Naive thymus-derived CD8-positive, alpha-beta T cell (primary cell): ENCODE data around the gene LENG9. TPM values are rescaled to one million over a fixed set of nuclear protein-coding genes. Genes with fewer than 3 reads are reported as not detected.

Experiments used
- ATAC-seq, 2 donors: fragments of 150-1000 bp; cut with Tn5 transposase in 1 of 2; sonication (Bioruptor Pico), chemical (Tn5 transposase) in 1 of 2; 1 replicate in 1 of 2; 2 replicates in 1 of 2; pipeline ENCODE4 v1.10.0; 2021; ENCODE audit warnings: mild to moderate bottlenecking in 2 of 2, moderate library complexity in 2 of 2
- POLR2A ChIA-PET: fragments of 350-600 bp; sonication (Branson Sonifier 250); formaldehyde crosslinking; loops from one replicate; lab custom pipeline; 2021; ENCODE audit warnings: antibody characterized with exemption; lab: Charles Lee
- DNase-seq, 10 donors: peaks; one replicate each; pipeline versions ENCODE4 v3.0.0 to v3.0.0-alpha.2; 2020 to 2022
- H3K27ac Mint-ChIP-seq, 10 donors: one replicate each; pipeline ENCODE4 v1.8.0; 2020 to 2022; ENCODE audit warnings: mild to moderate bottlenecking in 10 of 10, mixed read lengths in 10 of 10, moderate library complexity in 4 of 10, inconsistent platforms in 1 of 10
- H3K27me3 Mint-ChIP-seq, 5 donors: one replicate each; pipeline ENCODE4 v1.8.0; 2021 to 2022; ENCODE audit warnings: mixed read lengths in 5 of 5
- H3K36me3 Mint-ChIP-seq, 3 donors: one replicate each; pipeline ENCODE4 v1.8.0; 2020 to 2022; ENCODE audit warnings: mixed read lengths in 3 of 3, mild to moderate bottlenecking in 2 of 3, inconsistent platforms in 1 of 3
- H3K4me1 Mint-ChIP-seq, 4 donors: one replicate each; pipeline ENCODE4 v1.8.0; 2021 to 2022; ENCODE audit warnings: mixed read lengths in 4 of 4
- H3K4me3 Mint-ChIP-seq, 10 donors: one replicate each; pipeline ENCODE4 v1.8.0; 2020 to 2022; ENCODE audit warnings: mild to moderate bottlenecking in 10 of 10, mixed read lengths in 10 of 10, moderate library complexity in 6 of 10, inconsistent platforms in 1 of 10
- H3K9me3 Mint-ChIP-seq, 9 donors: one replicate each; pipeline ENCODE4 v1.8.0; 2020 to 2022; ENCODE audit warnings: mixed read lengths in 9 of 9, mild to moderate bottlenecking in 3 of 9, inconsistent platforms in 1 of 9, moderate library complexity in 1 of 9
- polyA plus RNA-seq, 3 donors: library from polyadenylated mRNA; unstranded; fragments of 300-500 nt; fragmentation: Illumina TruSeq; gene quantifications; one replicate each; pipeline ENCODE4 v1.2.3, GENCODE V29; 2021
- total RNA-seq, 8 experiments: library from RNA in 2 of 8; stranded (reverse) in 2 of 8; gene quantifications; one replicate each; pipeline ENCODE4 v1.2.3 and lab custom pipeline; 2021 to 2026

The LENG9 gene
- total and polyA plus RNA-seq, 5 experiments from 2014 or later, result 0.22 to 5.8 (median 2.8) TPM; not detected in 1

DNA sequence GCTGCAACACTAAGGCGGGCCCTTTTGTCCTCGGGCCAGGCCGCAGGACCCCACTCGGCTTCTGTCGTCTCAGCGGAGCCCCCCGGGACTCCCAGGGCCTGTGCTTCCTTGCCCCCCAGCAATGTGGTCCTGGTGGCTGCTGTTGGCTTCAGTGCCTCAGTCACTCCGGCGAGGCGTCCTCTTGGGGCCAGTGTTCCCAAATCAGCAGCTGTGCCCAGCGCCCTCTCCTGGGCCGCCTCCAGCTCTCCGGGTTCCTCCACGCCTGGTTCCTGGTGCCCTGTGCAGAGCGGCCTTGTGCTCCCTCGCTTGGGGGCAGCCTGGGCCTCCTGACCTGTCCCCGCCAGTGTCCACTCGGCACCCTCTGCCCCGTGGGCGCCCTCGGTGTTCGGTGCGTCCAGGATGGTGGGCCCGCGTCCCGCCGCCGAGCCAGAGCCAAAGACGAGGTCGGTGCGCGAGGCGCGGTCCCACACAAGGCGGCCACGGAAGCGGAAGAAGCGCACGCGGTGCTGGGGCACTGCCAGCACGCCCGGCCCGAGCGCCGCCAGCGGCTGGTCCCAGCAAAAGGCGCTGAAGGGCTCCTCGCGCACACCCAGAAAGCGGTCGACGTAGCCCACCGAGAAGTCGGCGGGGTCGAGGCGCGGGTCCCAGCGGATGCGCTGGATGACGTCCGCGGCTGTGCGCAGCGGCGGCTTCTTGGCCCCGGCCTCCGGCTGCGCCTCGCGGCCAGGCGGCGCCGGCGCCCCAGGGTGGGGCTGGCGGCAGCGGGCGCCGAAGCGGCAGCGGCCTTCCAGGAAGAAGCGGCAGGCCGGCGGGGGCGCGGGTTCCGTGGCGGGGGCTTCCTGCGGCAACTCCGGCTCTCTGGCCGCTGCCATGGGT is 685 bp downstream of the LENG9 start:
- ATAC-seq (peak; percentile 54 to 57), DNase-seq (peak; percentile 49 to 81 (median 66))
- POLR2A ChIA-PET, result interaction anchor here (0.8 to 3.8 kb wide), 6 partner anchors 8 to 348 kb away, joined by 3 to 72 read pairs (median 6); partner anchors contain the start of genes LENG8, PRPF31 and TFPT
- Mint-ChIP-seq H3K9me3 (peaks cover 0 to 6% (median 0%) of the 10 kb centered on the region in 9 donors), H3K27ac (peak overlapping the region in 9 of 10 donors; percentile 43 to 98 (median 90)), H3K36me3 (peaks cover 0 to 38% (median 8%) of the 10 kb centered on the region in 3 donors), H3K4me1 (peaks cover 25 to 42% (median 35%) of the 10 kb centered on the region in 4 donors), H3K27me3 (no peaks in the 10 kb centered on the region), H3K4me3 (peak overlapping the region; percentile 14 to 89 (median 68))

- Mint-ChIP-seq H3K4me3 (peak overlapping the region; percentile 4 to 87 (median 37)), H3K27me3 (no peaks in the 10 kb centered on the region), H3K9me3 (peaks cover 0 to 6% (median 0%) of the 10 kb centered on the region in 9 donors), H3K36me3 (peaks cover 0 to 45% (median 8%) of the 10 kb centered on the region in 3 donors), H3K27ac (peak overlapping the region in 9 of 10 donors; percentile 32 to 88 (median 72)), H3K4me1 (peaks cover 25 to 42% (median 35%) of the 10 kb centered on the region in 4 donors)
- ATAC-seq (no peak), DNase-seq (no peak)
- POLR2A ChIA-PET, result interaction anchor here (1.0 to 3.8 kb wide), 3 partner anchors 8 to 13 kb away, joined by 3 to 72 read pairs (median 5); partner anchors contain the start of gene LENG8
These were observed 1.4 kb downstream of the LENG9 start for GRCh38 chr19:54462047-54462654.

DNA sequence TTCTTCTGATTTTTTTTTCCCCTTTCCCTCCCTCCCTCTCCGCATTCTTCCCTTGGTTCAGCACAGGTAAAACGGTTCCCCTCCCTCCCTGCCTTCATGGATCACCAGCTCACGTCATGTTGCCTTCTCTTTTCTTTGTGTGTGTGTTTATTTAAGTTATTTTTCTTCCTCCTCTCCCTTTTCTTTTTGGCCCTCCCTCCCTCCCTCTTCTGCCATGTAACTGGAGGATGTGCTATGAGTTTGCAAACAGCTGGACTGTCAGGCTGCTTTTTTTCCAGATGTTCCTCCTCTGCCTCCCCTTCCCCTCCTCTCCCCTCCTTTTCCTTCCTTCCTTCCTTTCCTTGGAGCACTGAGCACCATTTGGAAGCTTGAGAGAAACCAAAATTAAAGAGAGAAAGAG is 2.0 kb downstream of the LENG9 start:
- H3K36me3 Mint-ChIP-seq, result peaks cover 0 to 47% (median 8%) of the 10 kb centered on the region in 3 donors
- peak overlapping the region in 9 of 10 donors; percentile 20 to 88 (median 72) for H3K27ac Mint-ChIP-seq
- peaks cover 0 to 6% (median 0%) of the 10 kb centered on the region in 9 donors for H3K9me3 Mint-ChIP-seq
- no peaks in the 10 kb centered on the region for H3K27me3 Mint-ChIP-seq
- peaks cover 25 to 42% (median 35%) of the 10 kb centered on the region in 4 donors for H3K4me1 Mint-ChIP-seq
- POLR2A ChIA-PET, result interaction anchor here (1.3 to 3.8 kb wide), 2 partner anchors 8 to 12 kb away, joined by 5 to 72 read pairs; partner anchors contain the start of gene LENG8
- DNase-seq (no peak), ATAC-seq (no peak)
- H3K4me3 Mint-ChIP-seq, result peak overlapping the region; percentile 12 to 87 (median 36)

DNA sequence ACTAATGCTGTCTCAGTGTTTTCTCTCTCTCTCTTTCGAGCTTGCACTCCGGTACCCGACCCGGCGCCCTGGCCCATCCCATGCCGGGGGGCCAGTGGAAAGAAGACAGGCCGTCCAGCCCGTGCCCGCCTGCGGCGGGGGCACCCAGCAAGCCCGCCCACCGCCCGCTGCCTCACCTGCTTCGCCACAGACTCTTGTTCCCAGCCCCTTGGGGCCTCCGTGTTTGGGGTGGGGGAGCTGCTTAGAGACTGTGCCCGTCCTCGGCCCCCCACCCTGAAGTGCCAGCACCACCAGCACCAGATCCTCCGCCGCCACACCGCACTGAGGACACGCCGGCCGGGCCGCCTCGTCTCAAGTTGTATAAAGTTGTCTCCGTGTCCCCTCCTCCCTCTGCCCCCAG is 2.4 kb downstream of the LENG9 start:
- Mint-ChIP-seq H3K4me3 (peak overlapping the region in 6 of 10 donors; percentile 15 to 72 (median 39)), H3K27ac (peak overlapping the region in 6 of 10 donors; percentile 20 to 78 (median 42)), H3K36me3 (peaks cover 0 to 51% (median 8%) of the 10 kb centered on the region in 3 donors), H3K9me3 (peaks cover 0 to 6% (median 0%) of the 10 kb centered on the region in 9 donors), H3K4me1 (peaks cover 25 to 42% (median 35%) of the 10 kb centered on the region in 4 donors), H3K27me3 (no peaks in the 10 kb centered on the region)
- POLR2A ChIA-PET, result interaction anchor here (0.7 to 3.8 kb wide), 3 partner anchors 8 to 364 kb away, joined by 3 to 72 read pairs (median 5); partner anchors contain the start of gene LENG8
- DNase-seq (no peak), ATAC-seq (no peak)

DNA sequence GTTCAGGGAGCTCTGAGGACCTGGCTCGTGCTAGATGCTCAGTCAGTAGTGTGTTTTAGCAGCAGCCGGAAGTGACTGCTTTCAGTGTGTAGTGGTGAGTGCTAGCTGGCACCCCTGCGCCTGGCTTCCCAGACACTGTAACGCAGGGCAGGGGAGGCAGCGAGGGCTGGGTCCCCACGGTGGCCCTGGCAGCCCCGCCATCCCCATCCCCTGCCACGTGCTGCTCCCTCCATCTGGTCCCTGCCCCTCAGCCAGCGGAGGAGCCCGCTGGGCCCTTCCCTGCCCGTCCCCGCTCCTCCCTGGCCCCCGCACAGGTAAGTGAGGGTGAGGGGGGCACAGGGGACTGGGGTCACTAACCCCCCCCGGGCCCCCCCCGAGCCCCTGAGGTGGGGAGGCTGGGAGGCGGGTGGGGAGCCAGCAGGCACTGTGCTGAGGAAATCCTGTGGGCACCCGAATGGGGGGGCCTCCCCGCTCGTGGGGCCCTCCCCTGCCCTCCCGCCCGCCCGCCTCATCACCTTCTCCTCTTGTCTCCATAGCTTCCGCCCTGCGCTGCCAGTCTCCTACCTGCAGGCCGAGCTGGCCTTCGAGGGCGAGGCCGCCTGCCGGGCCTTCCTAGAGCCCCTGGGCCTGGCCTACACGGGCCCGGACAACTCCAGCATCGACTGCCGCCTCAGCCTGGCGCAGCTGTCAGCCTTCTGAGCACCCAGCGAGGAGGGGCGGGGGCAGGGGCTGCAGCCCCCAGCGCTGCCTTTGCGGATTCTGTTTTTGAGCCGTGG is 3.2 kb downstream of the LENG9 start:
- peak overlapping the region in 4 of 10 donors; percentile 4 to 50 (median 34) for H3K4me3 Mint-ChIP-seq
- POLR2A ChIA-PET, result interaction anchor here (0.7 to 3.8 kb wide), 4 partner anchors 11 to 363 kb away, joined by 3 to 72 read pairs (median 11); partner anchors contain the start of gene LENG8
- peaks cover 0 to 6% (median 0%) of the 10 kb centered on the region in 9 donors for H3K9me3 Mint-ChIP-seq
- DNase-seq (no peak), ATAC-seq (no peak)
- no peaks in the 10 kb centered on the region for H3K27me3 Mint-ChIP-seq
- H3K4me1 Mint-ChIP-seq, result peaks cover 25 to 42% (median 35%) of the 10 kb centered on the region in 4 donors
- peak overlapping the region in 3 of 10 donors; percentile 52 to 86 (median 73) for H3K27ac Mint-ChIP-seq
- H3K36me3 Mint-ChIP-seq, result peaks cover 0 to 57% (median 8%) of the 10 kb centered on the region in 3 donors

DNA sequence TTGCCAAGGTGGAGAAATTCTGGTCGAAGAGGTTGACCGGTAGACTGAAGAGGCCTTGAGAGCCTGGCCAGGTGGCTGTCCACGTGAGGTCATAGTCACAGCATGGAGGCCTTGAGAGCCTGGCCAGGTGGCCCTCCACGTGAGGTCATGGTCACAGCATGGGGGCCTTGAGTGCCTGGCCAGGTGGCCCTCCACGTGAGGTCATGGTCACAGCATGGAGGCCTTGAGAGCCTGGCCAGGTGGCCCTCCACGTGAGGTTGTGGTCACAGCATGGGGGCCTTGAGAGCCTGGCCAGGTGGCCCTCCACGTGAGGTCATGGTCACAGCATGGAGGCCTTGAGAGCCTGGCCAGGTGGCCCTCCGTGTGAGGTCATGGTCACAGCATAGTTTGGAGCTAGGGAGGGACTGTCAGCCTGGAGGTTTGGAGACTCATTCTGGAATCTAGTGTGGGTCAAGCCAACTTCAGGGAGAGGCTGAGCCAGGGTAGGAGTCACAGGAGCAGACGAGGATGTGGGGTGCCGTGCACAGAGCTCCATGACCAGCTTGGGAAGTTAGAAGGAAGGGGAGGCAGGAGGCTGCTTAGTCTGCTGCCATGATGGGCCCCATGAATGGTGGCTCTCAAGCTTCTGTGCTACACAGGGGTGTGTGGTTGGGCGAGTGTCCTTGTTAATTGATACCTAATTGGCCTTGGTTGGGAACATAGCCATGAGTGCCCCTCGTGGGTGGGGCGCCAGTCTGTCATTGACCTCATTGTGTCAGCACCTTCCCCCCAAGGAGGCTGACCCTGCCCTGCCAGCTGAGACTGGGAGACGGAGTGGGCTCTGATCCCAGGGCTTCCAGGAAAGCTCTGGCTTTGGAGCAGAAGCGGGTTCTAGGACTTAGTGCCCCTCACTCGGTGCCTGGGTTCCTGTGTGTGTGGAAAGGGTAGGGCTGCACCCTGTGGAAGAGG is 4.0 kb downstream of the LENG9 start:
- DNase-seq, result no peak

GRCh38 chr19:54458648-54459281 is 4.8 kb downstream of the LENG9 start:
- Mint-ChIP-seq H3K36me3 (peaks cover 0 to 74% (median 8%) of the 10 kb centered on the region in 3 donors), H3K27ac (peak overlapping the region; percentile 41 to 95 (median 56)), H3K4me1 (peaks cover 20 to 39% (median 27%) of the 10 kb centered on the region in 4 donors), H3K27me3 (no peaks in the 10 kb centered on the region), H3K9me3 (no peaks in the 10 kb centered on the region), H3K4me3 (peak overlapping the region in 3 of 10 donors; percentile 19 to 66 (median 50))
- ATAC-seq, result no peak
- DNase-seq, result no peak
- POLR2A ChIA-PET, result interaction anchor here (0.6 to 3.1 kb wide), 2 partner anchors 11 to 76 kb away, joined by 4 to 19 read pairs; partner anchors contain the start of gene LENG8

More for the DNA sequence above, 4.0 kb downstream of the LENG9 start:
- no peaks in the 10 kb centered on the region for H3K27me3 Mint-ChIP-seq
- peak overlapping the region in 8 of 10 donors; percentile 1 to 66 (median 38) for H3K4me3 Mint-ChIP-seq
- no peak for ATAC-seq
- H3K36me3 Mint-ChIP-seq, result peaks cover 0 to 66% (median 8%) of the 10 kb centered on the region in 3 donors
- H3K4me1 Mint-ChIP-seq, result peaks cover 26 to 40% (median 34%) of the 10 kb centered on the region in 4 donors
- H3K9me3 Mint-ChIP-seq, result peaks cover 0 to 4% (median 0%) of the 10 kb centered on the region in 9 donors
- H3K27ac Mint-ChIP-seq, result peak overlapping the region; percentile 43 to 95 (median 80)
- POLR2A ChIA-PET, result interaction anchor here (0.7 to 3.1 kb wide), 2 partner anchors 11 to 13 kb away, joined by 3 to 19 read pairs; partner anchors contain the start of gene LENG8

- Mint-ChIP-seq H3K27ac (peak overlapping the region in 5 of 10 donors; percentile 31 to 95 (median 57)), H3K36me3 (peaks cover 0 to 82% (median 11%) of the 10 kb centered on the region in 3 donors), H3K27me3 (no peaks in the 10 kb centered on the region), H3K4me3 (no peak overlapping the region), H3K9me3 (no peaks in the 10 kb centered on the region), H3K4me1 (peaks cover 21 to 44% (median 27%) of the 10 kb centered on the region in 4 donors)
- ATAC-seq (no peak), DNase-seq (no peak)
- POLR2A ChIA-PET, result interaction anchor here (0.6 to 3.1 kb wide), 2 partner anchors 10 to 75 kb away, joined by 4 to 19 read pairs; partner anchors contain the start of gene LENG8
These were observed 5.6 kb downstream of the LENG9 start for GRCh38 chr19:54457773-54458647.
